Measurements from ENCODE around the gene C4orf50.

C4orf50 gene

DNA sequence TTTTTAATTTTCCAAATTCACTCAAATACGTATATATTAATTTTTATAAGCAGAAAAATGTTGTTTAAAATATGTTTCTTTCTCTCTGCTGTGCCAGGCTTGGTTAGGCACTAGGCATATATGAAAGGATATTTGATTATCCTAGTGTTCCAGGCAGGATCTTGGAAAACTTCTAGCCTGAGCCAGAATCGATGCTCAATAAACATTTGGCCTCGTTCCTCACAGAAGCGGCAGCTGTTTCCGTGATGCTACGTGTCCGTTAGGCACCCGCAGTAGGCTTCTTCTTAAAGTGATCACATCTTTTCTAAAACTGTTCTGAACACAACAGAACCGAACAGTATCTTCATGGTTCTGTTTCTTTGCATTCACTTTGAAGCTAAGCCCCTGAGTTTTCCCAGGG lies 75.3 kb downstream of the C4orf50 start:
- no peak for TF ChIP-seq PPARA (CRISPR knock-in tag; IDR thresholded peaks at IDR 0.05; ENCODE audit: borderline replicate concordance)
- ATAC-seq: no peak

DNA sequence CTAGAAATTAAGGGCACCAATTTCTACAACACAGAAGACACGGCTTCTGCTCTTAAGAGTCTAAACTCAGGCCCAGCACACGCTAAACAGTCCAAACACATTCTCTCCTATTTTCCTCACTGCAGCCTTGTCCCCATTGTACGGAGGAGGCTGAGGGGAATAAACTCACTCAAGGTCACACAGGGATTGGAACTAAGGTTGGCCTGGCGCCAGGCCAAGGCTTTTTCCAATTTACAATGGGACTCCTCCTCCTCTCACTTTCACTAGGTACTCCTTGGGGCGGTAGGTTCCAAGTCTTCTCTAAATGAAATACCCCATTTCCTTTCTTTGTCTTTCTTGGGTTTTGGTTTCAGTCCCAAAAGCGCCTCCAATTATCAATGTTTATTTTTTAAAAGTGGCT lies 76.6 kb downstream of the C4orf50 start:
- TF ChIP-seq BACH2 (CRISPR knock-in tag; IDR thresholded peaks at IDR 0.05; ENCODE audit: borderline replicate concordance): no peak
- TF ChIP-seq TOX (CRISPR knock-in tag; IDR thresholded peaks at IDR 0.05; ENCODE audit: borderline replicate concordance): no peak
- TF ChIP-seq, protein P1, sequence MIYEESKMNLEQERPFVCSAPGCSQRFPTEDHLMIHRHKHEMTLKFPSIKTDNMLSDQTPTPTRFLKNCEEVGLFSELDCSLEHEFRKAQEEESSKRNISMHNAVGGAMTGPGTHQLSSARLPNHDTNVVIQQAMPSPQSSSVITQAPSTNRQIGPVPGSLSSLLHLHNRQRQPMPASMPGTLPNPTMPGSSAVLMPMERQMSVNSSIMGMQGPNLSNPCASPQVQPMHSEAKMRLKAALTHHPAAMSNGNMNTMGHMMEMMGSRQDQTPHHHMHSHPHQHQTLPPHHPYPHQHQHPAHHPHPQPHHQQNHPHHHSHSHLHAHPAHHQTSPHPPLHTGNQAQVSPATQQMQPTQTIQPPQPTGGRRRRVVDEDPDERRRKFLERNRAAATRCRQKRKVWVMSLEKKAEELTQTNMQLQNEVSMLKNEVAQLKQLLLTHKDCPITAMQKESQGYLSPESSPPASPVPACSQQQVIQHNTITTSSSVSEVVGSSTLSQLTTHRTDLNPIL (CRISPR knock-in tag; IDR thresholded peaks at IDR 0.05; ENCODE audit: low read depth): no peak
- no peak for TF ChIP-seq ZNF565 (CRISPR knock-in tag; conservative IDR thresholded peaks at IDR 0.05; ENCODE audit: low read depth)
- TF ChIP-seq TCF4 (CRISPR knock-in tag; IDR thresholded peaks at IDR 0.05; ENCODE audit: borderline replicate concordance): no peak
- TF ChIP-seq, protein P2, sequence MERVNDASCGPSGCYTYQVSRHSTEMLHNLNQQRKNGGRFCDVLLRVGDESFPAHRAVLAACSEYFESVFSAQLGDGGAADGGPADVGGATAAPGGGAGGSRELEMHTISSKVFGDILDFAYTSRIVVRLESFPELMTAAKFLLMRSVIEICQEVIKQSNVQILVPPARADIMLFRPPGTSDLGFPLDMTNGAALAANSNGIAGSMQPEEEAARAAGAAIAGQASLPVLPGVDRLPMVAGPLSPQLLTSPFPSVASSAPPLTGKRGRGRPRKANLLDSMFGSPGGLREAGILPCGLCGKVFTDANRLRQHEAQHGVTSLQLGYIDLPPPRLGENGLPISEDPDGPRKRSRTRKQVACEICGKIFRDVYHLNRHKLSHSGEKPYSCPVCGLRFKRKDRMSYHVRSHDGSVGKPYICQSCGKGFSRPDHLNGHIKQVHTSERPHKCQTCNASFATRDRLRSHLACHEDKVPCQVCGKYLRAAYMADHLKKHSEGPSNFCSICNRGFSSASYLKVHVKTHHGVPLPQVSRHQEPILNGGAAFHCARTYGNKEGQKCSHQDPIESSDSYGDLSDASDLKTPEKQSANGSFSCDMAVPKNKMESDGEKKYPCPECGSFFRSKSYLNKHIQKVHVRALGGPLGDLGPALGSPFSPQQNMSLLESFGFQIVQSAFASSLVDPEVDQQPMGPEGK (CRISPR knock-in tag; IDR thresholded peaks at IDR 0.05; ENCODE audit: borderline replicate concordance): no peak
- TF ChIP-seq, protein P3, sequence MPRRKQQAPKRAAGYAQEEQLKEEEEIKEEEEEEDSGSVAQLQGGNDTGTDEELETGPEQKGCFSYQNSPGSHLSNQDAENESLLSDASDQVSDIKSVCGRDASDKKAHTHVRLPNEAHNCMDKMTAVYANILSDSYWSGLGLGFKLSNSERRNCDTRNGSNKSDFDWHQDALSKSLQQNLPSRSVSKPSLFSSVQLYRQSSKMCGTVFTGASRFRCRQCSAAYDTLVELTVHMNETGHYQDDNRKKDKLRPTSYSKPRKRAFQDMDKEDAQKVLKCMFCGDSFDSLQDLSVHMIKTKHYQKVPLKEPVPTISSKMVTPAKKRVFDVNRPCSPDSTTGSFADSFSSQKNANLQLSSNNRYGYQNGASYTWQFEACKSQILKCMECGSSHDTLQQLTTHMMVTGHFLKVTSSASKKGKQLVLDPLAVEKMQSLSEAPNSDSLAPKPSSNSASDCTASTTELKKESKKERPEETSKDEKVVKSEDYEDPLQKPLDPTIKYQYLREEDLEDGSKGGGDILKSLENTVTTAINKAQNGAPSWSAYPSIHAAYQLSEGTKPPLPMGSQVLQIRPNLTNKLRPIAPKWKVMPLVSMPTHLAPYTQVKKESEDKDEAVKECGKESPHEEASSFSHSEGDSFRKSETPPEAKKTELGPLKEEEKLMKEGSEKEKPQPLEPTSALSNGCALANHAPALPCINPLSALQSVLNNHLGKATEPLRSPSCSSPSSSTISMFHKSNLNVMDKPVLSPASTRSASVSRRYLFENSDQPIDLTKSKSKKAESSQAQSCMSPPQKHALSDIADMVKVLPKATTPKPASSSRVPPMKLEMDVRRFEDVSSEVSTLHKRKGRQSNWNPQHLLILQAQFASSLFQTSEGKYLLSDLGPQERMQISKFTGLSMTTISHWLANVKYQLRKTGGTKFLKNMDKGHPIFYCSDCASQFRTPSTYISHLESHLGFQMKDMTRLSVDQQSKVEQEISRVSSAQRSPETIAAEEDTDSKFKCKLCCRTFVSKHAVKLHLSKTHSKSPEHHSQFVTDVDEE (CRISPR knock-in tag; IDR thresholded peaks at IDR 0.05): no peak
- no peak for TF ChIP-seq ZC3H10 (CRISPR knock-in tag; IDR thresholded peaks at IDR 0.05)
- no peak for TF ChIP-seq ISL1 (CRISPR knock-in tag; IDR thresholded peaks at IDR 0.05)
- TF ChIP-seq RARB (CRISPR knock-in tag; IDR thresholded peaks at IDR 0.05): no peak
- no peak for TF ChIP-seq GLIS3 (CRISPR knock-in tag; IDR thresholded peaks at IDR 0.05)
- TF ChIP-seq, protein P4, sequence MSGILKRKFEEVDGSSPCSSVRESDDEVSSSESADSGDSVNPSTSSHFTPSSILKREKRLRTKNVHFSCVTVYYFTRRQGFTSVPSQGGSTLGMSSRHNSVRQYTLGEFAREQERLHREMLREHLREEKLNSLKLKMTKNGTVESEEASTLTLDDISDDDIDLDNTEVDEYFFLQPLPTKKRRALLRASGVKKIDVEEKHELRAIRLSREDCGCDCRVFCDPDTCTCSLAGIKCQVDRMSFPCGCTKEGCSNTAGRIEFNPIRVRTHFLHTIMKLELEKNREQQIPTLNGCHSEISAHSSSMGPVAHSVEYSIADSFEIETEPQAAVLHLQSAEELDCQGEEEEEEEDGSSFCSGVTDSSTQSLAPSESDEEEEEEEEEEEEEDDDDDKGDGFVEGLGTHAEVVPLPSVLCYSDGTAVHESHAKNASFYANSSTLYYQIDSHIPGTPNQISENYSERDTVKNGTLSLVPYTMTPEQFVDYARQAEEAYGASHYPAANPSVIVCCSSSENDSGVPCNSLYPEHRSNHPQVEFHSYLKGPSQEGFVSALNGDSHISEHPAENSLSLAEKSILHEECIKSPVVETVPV (CRISPR knock-in tag; IDR thresholded peaks at IDR 0.05): no peak
- TF ChIP-seq ZNF8 (CRISPR knock-in tag; IDR thresholded peaks at IDR 0.05): no peak
- TF ChIP-seq OSR1 (CRISPR knock-in tag; IDR thresholded peaks at IDR 0.05): no peak
- no peak for ATAC-seq

DNA sequence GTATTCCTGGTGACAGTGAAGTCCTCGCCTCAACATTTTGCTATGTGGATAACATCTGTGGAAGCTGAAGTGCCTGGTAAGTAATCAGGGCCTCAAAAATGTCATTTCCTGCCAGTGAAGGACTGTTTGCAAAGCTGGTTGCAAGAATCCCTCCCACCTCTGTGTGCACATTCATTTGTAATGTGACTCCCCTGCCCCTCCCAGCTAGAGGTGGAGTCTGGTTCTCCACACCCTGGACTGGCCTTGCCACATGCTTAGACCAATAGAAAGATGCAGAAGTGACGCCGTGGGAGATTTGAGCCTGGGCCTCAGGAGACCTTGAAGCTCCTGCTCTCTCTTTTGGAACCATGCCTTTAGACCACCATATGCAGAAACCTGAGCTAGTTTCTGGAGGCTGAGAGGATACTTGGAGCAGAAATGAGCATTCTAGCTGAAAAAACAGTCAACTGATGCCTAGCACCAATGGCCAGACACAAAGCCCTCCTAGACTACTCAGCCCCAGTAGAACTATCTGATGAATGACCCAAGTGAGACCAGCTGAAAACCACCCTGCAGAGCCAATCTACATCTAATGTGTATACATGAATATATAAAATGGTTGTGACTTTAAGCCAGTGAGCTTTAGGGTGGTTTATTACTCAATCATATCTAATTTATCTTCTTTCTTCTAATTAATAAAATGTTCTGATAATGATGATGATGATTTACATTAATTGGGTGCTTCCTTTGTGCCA lies 77.6 kb downstream of the C4orf50 start:
- ATAC-seq: no peak
- TF ChIP-seq ESRRG (CRISPR knock-in tag; IDR thresholded peaks at IDR 0.05): no peak
- no peak for TF ChIP-seq OSR1 (CRISPR knock-in tag; IDR thresholded peaks at IDR 0.05)
- TF ChIP-seq, protein P3 (CRISPR knock-in tag; IDR thresholded peaks at IDR 0.05): no peak
- TF ChIP-seq, protein P1 (CRISPR knock-in tag; IDR thresholded peaks at IDR 0.05; ENCODE audit: low read depth): no peak
- TF ChIP-seq, protein P5, sequence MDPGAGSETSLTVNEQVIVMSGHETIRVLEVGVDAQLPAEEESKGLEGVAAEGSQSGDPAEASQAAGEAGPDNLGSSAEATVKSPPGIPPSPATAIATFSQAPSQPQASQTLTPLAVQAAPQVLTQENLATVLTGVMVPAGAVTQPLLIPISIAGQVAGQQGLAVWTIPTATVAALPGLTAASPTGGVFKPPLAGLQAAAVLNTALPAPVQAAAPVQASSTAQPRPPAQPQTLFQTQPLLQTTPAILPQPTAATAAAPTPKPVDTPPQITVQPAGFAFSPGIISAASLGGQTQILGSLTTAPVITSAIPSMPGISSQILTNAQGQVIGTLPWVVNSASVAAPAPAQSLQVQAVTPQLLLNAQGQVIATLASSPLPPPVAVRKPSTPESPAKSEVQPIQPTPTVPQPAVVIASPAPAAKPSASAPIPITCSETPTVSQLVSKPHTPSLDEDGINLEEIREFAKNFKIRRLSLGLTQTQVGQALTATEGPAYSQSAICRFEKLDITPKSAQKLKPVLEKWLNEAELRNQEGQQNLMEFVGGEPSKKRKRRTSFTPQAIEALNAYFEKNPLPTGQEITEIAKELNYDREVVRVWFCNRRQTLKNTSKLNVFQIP (CRISPR knock-in tag; IDR thresholded peaks at IDR 0.05; ENCODE audit: borderline replicate concordance, low read depth): no peak
- no peak for TF ChIP-seq ZFP3 (CRISPR knock-in tag; IDR thresholded peaks at IDR 0.05)
- no peak for TF ChIP-seq ARNTL (CRISPR knock-in tag; IDR thresholded peaks at IDR 0.05; ENCODE audit: borderline replicate concordance, low read depth)
- TF ChIP-seq, protein P4 (CRISPR knock-in tag; IDR thresholded peaks at IDR 0.05): no peak
- TF ChIP-seq TCF4 (CRISPR knock-in tag; IDR thresholded peaks at IDR 0.05; ENCODE audit: borderline replicate concordance): no peak
- no peak for TF ChIP-seq CSDC2 (CRISPR knock-in tag; IDR thresholded peaks at IDR 0.05)

All from SK-N-SH treated with all-trans-retinoic acid at 6 μM for 48 hours (cell line).